ACHN (cell line): ENCODE measurements around the gene METAP1.
"Not testable (repeated sequence)": the region's sequence is repeated elsewhere in the genome, so short reads cannot be mapped to it uniquely, and the experiment has no call there.

ENCODE experiments used
- DNase-seq: peaks from one replicate; pipeline ENCODE4 v3.0.0-alpha.2; 2015
- in situ Hi-C: cut with HindIII; loops from 2 replicates; pipeline ENCODE4 v1.10.0; 2017; ENCODE audit warnings: low sequenced_read_pairs, low pct_ligation_motif_present, low pct_unique_long_range_greater_than_20kb

Gene METAP1

GRCh38 chr4:99029852-99030251 is 34.3 kb downstream of the METAP1 start:
- in situ Hi-C loops: no loop called here
- no peak for DNase-seq

GRCh38 chr4:99033956-99034355 is 38.4 kb downstream of the METAP1 start:
- DNase-seq: no peak
- in situ Hi-C loops: no loop called here

GRCh38 chr4:99038213-99038612 is 42.7 kb downstream of the METAP1 start:
- in situ Hi-C loops: no loop called here
- no peak for DNase-seq

GRCh38 chr4:99043346-99043745 is 47.8 kb downstream of the METAP1 start:
- no peak for DNase-seq
- in situ Hi-C loops: no loop called here

GRCh38 chr4:99047710-99048109 is 52.2 kb downstream of the METAP1 start:
- in situ Hi-C loops: no loop called here
- no peak for DNase-seq

GRCh38 chr4:99052902-99053301 is 57.4 kb downstream of the METAP1 start:
- in situ Hi-C loops: no loop called here
- DNase-seq: no peak

- no peak for DNase-seq
- in situ Hi-C loops: no loop called here
Observed at GRCh38 chr4:99054428-99054994, 59.0 kb downstream of the METAP1 start.

GRCh38 chr4:99058228-99058627 is 62.7 kb downstream of the METAP1 start:
- DNase-seq: no peak
- in situ Hi-C loops: no loop called here

GRCh38 chr4:99059550-99059949 is 64.0 kb downstream of the METAP1 start:
- DNase-seq: no peak
- in situ Hi-C loops: no loop called here

- no peak for DNase-seq
- in situ Hi-C loops: no loop called here
Observed at GRCh38 chr4:99061048-99061700, 65.7 kb downstream of the METAP1 start.

- DNase-seq: peak; percentile 82
- in situ Hi-C loops: no loop called here
Observed at GRCh38 chr4:99062120-99062519, 66.6 kb downstream of the METAP1 start.

GRCh38 chr4:99065521-99065920 is 70.0 kb downstream of the METAP1 start:
- DNase-seq, in situ Hi-C loops: not testable (repeated sequence)

GRCh38 chr4:99067617-99068016 is 72.1 kb downstream of the METAP1 start:
- in situ Hi-C loops: no loop called here
- no peak for DNase-seq

- in situ Hi-C loops: no loop called here
- DNase-seq: no peak
Observed at GRCh38 chr4:99071159-99071558, 75.6 kb downstream of the METAP1 start.

GRCh38 chr4:99074816-99075215 is 79.3 kb downstream of the METAP1 start:
- in situ Hi-C loops: no loop called here
- no peak for DNase-seq

- in situ Hi-C loops: no loop called here
- DNase-seq: no peak
Observed at GRCh38 chr4:99076292-99076976, 80.9 kb downstream of the METAP1 start.

- in situ Hi-C loops: no loop called here
- DNase-seq: no peak
Observed at GRCh38 chr4:99077177-99077576, 81.7 kb downstream of the METAP1 start.

GRCh38 chr4:99078336-99078735 is 82.8 kb downstream of the METAP1 start:
- in situ Hi-C loops: no loop called here

GRCh38 chr4:99078931-99079624 is 83.6 kb downstream of the METAP1 start:
- in situ Hi-C loops: no loop called here
- no peak for DNase-seq

More at GRCh38 chr4:99078336-99078735, 82.8 kb downstream of the METAP1 start:
- no peak for DNase-seq
